Body of pancreas (tissue), 4 donors: ENCODE results near the gene PTRHD1. TPM values are rescaled to one million over a fixed set of nuclear protein-coding genes. Genes with fewer than 3 reads are reported as not detected.

Source experiments
- ATAC-seq: fragments of 150-250 bp; one replicate; pipeline ENCODE4 v1.9.1; 2016
- DNase-seq, 4 donors: peaks; one replicate each; pipeline ENCODE4 v3.0.0-alpha.2; 2019
- H3K27ac ChIP-seq, 4 donors: fragments of 200-600 bp; sonication (generic); 1 replicate in 3 of 4; 2 replicates in 1 of 4; pipeline versions ENCODE4 v1.5.1 to v1.6.1; 2016 to 2019; ENCODE audit warnings: mild to moderate bottlenecking in 1 of 4, mixed read lengths in 1 of 4, moderate library complexity in 1 of 4
- H3K27me3 ChIP-seq, 2 donors: fragments of 200-600 bp; sonication (generic); one replicate each; pipeline ENCODE4 v1.6.0; 2016; ENCODE audit warnings: mild to moderate bottlenecking in 1 of 2
- H3K36me3 ChIP-seq, 2 donors: fragments of 200-600 bp; sonication (generic); replicated peaks in 1 of 2; 2 replicates each; pipeline ENCODE4 v1.5.1; 2016; ENCODE audit warnings: low read depth in 2 of 2; ENCODE audit not compliant: insufficient read depth in 1 of 2
- H3K4me1 ChIP-seq: fragments of 200-600 bp; sonication (generic); one replicate; pipeline ENCODE4 v1.6.0; 2016
- H3K4me3 ChIP-seq, 2 donors: fragments of 200-600 bp; sonication (generic); 1 replicate in 1 of 2; 2 replicates in 1 of 2; pipeline ENCODE4 v1.5.1; 2016 to 2019
- H3K9me3 ChIP-seq, 3 donors: fragments of 200-600 bp; sonication (generic); 1 replicate in 2 of 3; 2 replicates in 1 of 3; pipeline ENCODE4 v1.5.1; 2016
- CTCF ChIP-seq, 7 experiments: fragments of 450-650 bp in 4 of 7; fragments of 200-600 bp in 3 of 7; sonication (generic) in 3 of 7; IDR thresholded peaks; one replicate each; pipeline ENCODE4 v1.5.1; 2016 to 2019; ENCODE audit warnings: antibody characterized with exemption in 7 of 7
- POLR2A ChIP-seq, 3 donors: fragments of 450-650 bp; IDR thresholded peaks; one replicate each; pipeline ENCODE4 v1.6.1; 2016; ENCODE audit warnings: antibody characterized with exemption in 3 of 3, mild to moderate bottlenecking in 2 of 3
- WGBS, 2 donors: methylation state at CpG; one replicate each; pipeline ENCODE4 v1.1.5; 2017; 5-methylcytosine and 5-hydroxymethylcytosine counted together
- intact Hi-C: fragments of 100-400 bp; cut with DNase I; formaldehyde crosslinking; loops from one replicate; pipeline ENCODE4 v1.15.1; 2023
- total RNA-seq, 2 donors: library from RNA; depleted of rRNA; stranded (reverse); fragments of >200 nt; gene quantifications; one replicate each; pipeline ENCODE4 v1.1.0, GENCODE V29; 2016

Gene PTRHD1
- total RNA-seq, 2 donors from 2014 or later, result 13.7 to 15.5 TPM

DNA sequence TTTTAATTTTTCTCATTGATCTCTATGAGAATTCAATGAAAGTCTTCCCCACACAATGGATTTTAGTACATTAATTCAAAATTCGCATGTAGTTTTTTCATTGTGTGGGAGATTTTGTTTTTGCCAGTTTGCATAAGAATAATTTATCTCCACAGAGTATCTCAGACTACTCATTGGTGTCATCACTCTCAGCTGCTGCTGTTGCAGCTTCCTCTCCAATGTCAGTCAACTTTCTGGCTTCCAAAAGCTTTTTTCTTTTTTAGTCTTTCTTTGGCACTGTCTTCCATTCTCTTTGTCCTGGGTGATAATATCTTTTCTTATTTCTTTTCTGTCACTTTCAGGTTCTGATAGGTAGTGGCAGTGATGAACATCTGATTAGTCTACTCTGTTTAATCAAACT lies 50.5 kb downstream of the PTRHD1 start:
- ATAC-seq (no peak), DNase-seq (no peak)
- WGBS, 2 donors, result 87 to 93% methylated on average over 1 of the region's 1 CpG
- intact Hi-C loops, result no loop called here
- Histone ChIP-seq H3K4me1 (no peaks in the 10 kb centered on the region), H3K36me3 (peaks cover 0 to 2% of the 10 kb centered on the region in 2 donors), H3K4me3 (no peak overlapping the region), H3K27ac (no peak overlapping the region), H3K9me3 (no peaks in the 10 kb centered on the region), H3K27me3 (no peaks in the 10 kb centered on the region)
- TF ChIP-seq POLR2A (IDR thresholded peaks at IDR 0.05) (no peak), CTCF (IDR thresholded peaks at IDR 0.05) (no peak)

GRCh38 chr2:24740142-24740541 lies 53.0 kb downstream of the PTRHD1 start:
- Histone ChIP-seq H3K9me3 (no peaks in the 10 kb centered on the region), H3K4me3 (no peak overlapping the region), H3K27ac (no peak overlapping the region), H3K36me3 (peaks cover 0 to 2% of the 10 kb centered on the region in 2 donors), H3K27me3 (no peaks in the 10 kb centered on the region), H3K4me1 (no peaks in the 10 kb centered on the region)
- TF ChIP-seq POLR2A (IDR thresholded peaks at IDR 0.05), result no peak
- TF ChIP-seq CTCF (IDR thresholded peaks at IDR 0.05), result no peak
- intact Hi-C loops, result no loop called here
- 73 to 83% methylated on average over 1 of the region's 1 CpG for WGBS, 2 donors
- DNase-seq (no peak), ATAC-seq (no peak)

Other genes starting within 250 kb of the PTRHD1 start
- 1 to 10 TPM; 2.0 to 2.6 TPM for gene CENPO, start within 50 bp of the PTRHD1 start, total RNA-seq
- gene ADCY3, start 126.8 kb upstream of the PTRHD1 start, total RNA-seq, result 10 to 100 TPM; 17.1 to 63.9 TPM
- 10 to 100 TPM; 11.4 to 58.7 TPM for gene DNAJC27, start 178.6 kb upstream of the PTRHD1 start, total RNA-seq
- under 1 TPM; under 0.01 to 0.52 TPM for gene EFR3B, start 248.7 kb upstream of the PTRHD1 start, total RNA-seq